Measurements from ENCODE around the gene DNAJC28. TPM values are rescaled to one million over a fixed set of nuclear protein-coding genes. Genes with fewer than 3 reads are reported as not detected.
"Not testable (repeated sequence)": the region's sequence is repeated elsewhere in the genome, so short reads cannot be mapped to it uniquely, and the experiment has no call there.

Gene DNAJC28
- total RNA-seq: under 1 TPM; 0.23 to 0.58 TPM

- Mint-ChIP-seq H3K9me3 (no peaks in the 10 kb centered on the region), H3K4me3 (peak within 1 kb of the TSS; percentile 77), H3K27ac (peak within 1 kb of the TSS; percentile 85), H3K4me1 (peaks cover 10% of the 10 kb centered on the region), H3K27me3 (no peaks in the 10 kb centered on the region), H3K36me3 (no peaks in the 10 kb centered on the region)
- DNase-seq: peak; percentile 95
Measured at GRCh38 chr21:33491373-33492102, at the start of gene DNAJC28. DNAJC28 (minus strand) TSS chr21:33491716; CDS start chr21:33489393, 2,323 bp downstream.

- Mint-ChIP-seq H3K27me3 (no peaks in the 10 kb centered on the region), H3K9me3 (no peaks in the 10 kb centered on the region), H3K36me3 (peaks cover 61% of the 10 kb centered on the region), H3K27ac (peak overlapping the region; percentile 97), H3K4me3 (peak overlapping the region; percentile 88), H3K4me1 (peaks cover 31% of the 10 kb centered on the region)
- peak; percentile 15 for DNase-seq
Measured at GRCh38 chr21:33541105-33541711, 49.7 kb upstream of the DNAJC28 start.

- Mint-ChIP-seq H3K27ac (peak overlapping the region; percentile 97), H3K4me1 (peaks cover 28% of the 10 kb centered on the region), H3K9me3 (no peaks in the 10 kb centered on the region), H3K36me3 (peaks cover 64% of the 10 kb centered on the region), H3K27me3 (no peaks in the 10 kb centered on the region), H3K4me3 (peak overlapping the region; percentile 88)
- no peak for DNase-seq
Measured at GRCh38 chr21:33540711-33541104, 49.2 kb upstream of the DNAJC28 start.

- no peaks in the 10 kb centered on the region for H3K27me3 Mint-ChIP-seq
- no peak overlapping the region for H3K4me3 Mint-ChIP-seq
- H3K4me1 Mint-ChIP-seq: peaks cover 21% of the 10 kb centered on the region
- DNase-seq: no peak
- no peaks in the 10 kb centered on the region for H3K9me3 Mint-ChIP-seq
- H3K27ac Mint-ChIP-seq: no peak overlapping the region
- H3K36me3 Mint-ChIP-seq: peaks cover 66% of the 10 kb centered on the region
Measured at GRCh38 chr21:33539616-33540015, 48.1 kb upstream of the DNAJC28 start.

- Mint-ChIP-seq H3K27ac (peak overlapping the region; percentile 7), H3K9me3 (no peaks in the 10 kb centered on the region), H3K4me3 (no peak overlapping the region), H3K4me1 (peaks cover 21% of the 10 kb centered on the region), H3K36me3 (peaks cover 57% of the 10 kb centered on the region), H3K27me3 (no peaks in the 10 kb centered on the region)
- DNase-seq: no peak
Measured at GRCh38 chr21:33537212-33537611, 45.7 kb upstream of the DNAJC28 start.

GRCh38 chr21:33531007-33531406 is 39.5 kb upstream of the DNAJC28 start:
- Mint-ChIP-seq H3K27me3 (no peaks in the 10 kb centered on the region), H3K4me1 (no peaks in the 10 kb centered on the region), H3K27ac (no peak overlapping the region), H3K4me3 (no peak overlapping the region), H3K36me3 (peaks cover 32% of the 10 kb centered on the region), H3K9me3 (no peaks in the 10 kb centered on the region)
- DNase-seq: no peak

- Mint-ChIP-seq H3K27ac (peak overlapping the region; percentile 31), H3K36me3 (peaks cover 29% of the 10 kb centered on the region), H3K4me1 (no peaks in the 10 kb centered on the region), H3K27me3 (no peaks in the 10 kb centered on the region), H3K4me3 (no peak overlapping the region), H3K9me3 (no peaks in the 10 kb centered on the region)
- no peak for DNase-seq
Measured at GRCh38 chr21:33522953-33523349, 31.4 kb upstream of the DNAJC28 start.

- H3K36me3 Mint-ChIP-seq: peaks cover 31% of the 10 kb centered on the region
- H3K4me3 Mint-ChIP-seq: no peak overlapping the region
- H3K4me1 Mint-ChIP-seq: no peaks in the 10 kb centered on the region
- H3K27ac Mint-ChIP-seq: peak overlapping the region; percentile 31
- no peaks in the 10 kb centered on the region for H3K9me3 Mint-ChIP-seq
- DNase-seq: no peak
- H3K27me3 Mint-ChIP-seq: no peaks in the 10 kb centered on the region
Measured at GRCh38 chr21:33522297-33522952, 30.9 kb upstream of the DNAJC28 start.

GRCh38 chr21:33518899-33519298 is 27.4 kb upstream of the DNAJC28 start:
- no peak overlapping the region for H3K27ac Mint-ChIP-seq
- H3K27me3 Mint-ChIP-seq: no peaks in the 10 kb centered on the region
- peaks cover 7% of the 10 kb centered on the region for H3K4me1 Mint-ChIP-seq
- H3K4me3 Mint-ChIP-seq: no peak overlapping the region
- no peak for DNase-seq
- H3K9me3 Mint-ChIP-seq: no peaks in the 10 kb centered on the region
- H3K36me3 Mint-ChIP-seq: peaks cover 38% of the 10 kb centered on the region

- DNase-seq: no peak
- no peak overlapping the region for H3K27ac Mint-ChIP-seq
- H3K9me3 Mint-ChIP-seq: no peaks in the 10 kb centered on the region
- no peak overlapping the region for H3K4me3 Mint-ChIP-seq
- no peaks in the 10 kb centered on the region for H3K27me3 Mint-ChIP-seq
- peaks cover 55% of the 10 kb centered on the region for H3K36me3 Mint-ChIP-seq
- peaks cover 7% of the 10 kb centered on the region for H3K4me1 Mint-ChIP-seq
Measured at GRCh38 chr21:33514229-33514628, 22.7 kb upstream of the DNAJC28 start.

- Mint-ChIP-seq H3K4me3 (no peak overlapping the region), H3K9me3 (no peaks in the 10 kb centered on the region), H3K36me3 (peaks cover 53% of the 10 kb centered on the region), H3K4me1 (peaks cover 7% of the 10 kb centered on the region), H3K27ac (no peak overlapping the region), H3K27me3 (no peaks in the 10 kb centered on the region)
- DNase-seq: no peak
Measured at GRCh38 chr21:33512481-33512880, 21.0 kb upstream of the DNAJC28 start.

- no peak overlapping the region for H3K4me3 Mint-ChIP-seq
Measured at GRCh38 chr21:33511639-33512038, 20.1 kb upstream of the DNAJC28 start.

GRCh38 chr21:33510826-33511225 is 19.3 kb upstream of the DNAJC28 start:
- DNase-seq: no peak
- Mint-ChIP-seq H3K27me3 (no peaks in the 10 kb centered on the region), H3K9me3 (peaks cover 2% of the 10 kb centered on the region), H3K4me1 (peaks cover 7% of the 10 kb centered on the region), H3K4me3 (no peak overlapping the region), H3K36me3 (peaks cover 50% of the 10 kb centered on the region), H3K27ac (no peak overlapping the region)

More at GRCh38 chr21:33511639-33512038, 20.1 kb upstream of the DNAJC28 start:
- Mint-ChIP-seq H3K27me3 (no peaks in the 10 kb centered on the region), H3K36me3 (peaks cover 52% of the 10 kb centered on the region), H3K4me1 (peaks cover 7% of the 10 kb centered on the region), H3K27ac (no peak overlapping the region), H3K9me3 (peaks cover 2% of the 10 kb centered on the region)
- no peak for DNase-seq

GRCh38 chr21:33507003-33507402 is 15.5 kb upstream of the DNAJC28 start:
- H3K4me3 Mint-ChIP-seq, H3K27ac Mint-ChIP-seq, H3K9me3 Mint-ChIP-seq, DNase-seq, H3K27me3 Mint-ChIP-seq, H3K4me1 Mint-ChIP-seq: not testable (repeated sequence)
- peaks cover 49% of the 10 kb centered on the region for H3K36me3 Mint-ChIP-seq

- Mint-ChIP-seq H3K36me3 (peaks cover 43% of the 10 kb centered on the region), H3K27ac (no peak overlapping the region), H3K4me3 (no peak overlapping the region), H3K4me1 (peaks cover 3% of the 10 kb centered on the region), H3K27me3 (no peaks in the 10 kb centered on the region), H3K9me3 (peaks cover 2% of the 10 kb centered on the region)
- no peak for DNase-seq
Measured at GRCh38 chr21:33505833-33506232, 14.3 kb upstream of the DNAJC28 start.

Data from activated naive CD8-positive, alpha-beta T cell treated with anti-CD3 and anti-CD28 coated beads for 36 hours (primary cell).